Ishikawa (cell line): ENCODE measurements around the gene WDR48.

Source experiments
- CEBPB ChIP-seq: IDR thresholded peaks from 2 replicates; pipeline ENCODE4 v1.6.1; 2012
- CREB1 ChIP-seq: IDR thresholded peaks from 2 replicates; pipeline ENCODE4 v1.6.1; 2012; ENCODE audit warnings: low read depth
- EP300 ChIP-seq: IDR thresholded peaks from 2 replicates; pipeline ENCODE4 v1.6.1; 2012; ENCODE audit warnings: borderline replicate concordance
- NFIC ChIP-seq: IDR thresholded peaks from 2 replicates; pipeline ENCODE4 v1.6.1; 2012
- RAD21 ChIP-seq: IDR thresholded peaks from 2 replicates; pipeline ENCODE4 v1.6.1; 2012; ENCODE audit warnings: low read depth

GRCh38 chr3:39126532-39127071, 74.8 kb downstream of the WDR48 start:
- TF ChIP-seq RAD21: peak; percentile 78
- TF ChIP-seq CREB1: no peak
- TF ChIP-seq CEBPB: no peak
- no peak for TF ChIP-seq NFIC
- no peak for TF ChIP-seq EP300
